GM21528 (cell line): ENCODE measurements around the gene KIAA0319L.

ENCODE experiments used
- ATAC-seq: cut with Tn5 transposase; IDR thresholded peaks from one replicate; pipeline ENCODE4 v1.9.1; 2021; ENCODE audit warnings: mild to moderate bottlenecking, moderate library complexity; ENCODE audit not compliant: unreplicated experiment, low FRiP score

KIAA0319L gene

GRCh38 chr1:35564037-35564883 lies 7.1 kb upstream of the KIAA0319L start:
- no peak for ATAC-seq

- ATAC-seq = no peak
These were observed 6.0 kb upstream of the KIAA0319L start for GRCh38 chr1:35563166-35563565.

- no peak for ATAC-seq
These were observed 4.9 kb upstream of the KIAA0319L start for GRCh38 chr1:35561972-35562680.

GRCh38 chr1:35561297-35561971 lies 4.2 kb upstream of the KIAA0319L start:
- no peak for ATAC-seq

- ATAC-seq = no peak
These were observed 3.3 kb upstream of the KIAA0319L start for GRCh38 chr1:35560256-35561225.

GRCh38 chr1:35559317-35559944 lies 2.2 kb upstream of the KIAA0319L start:
- ATAC-seq = no peak

GRCh38 chr1:35558374-35559316 lies 1.4 kb upstream of the KIAA0319L start:
- ATAC-seq = no peak

- peak; percentile 83 for ATAC-seq
These were observed 589 bp upstream of the KIAA0319L start, which contains the start of gene NCDN for GRCh38 chr1:35557611-35558373. NCDN (plus strand) TSS chr1:35557799; CDS start chr1:35558191, 392 bp downstream.

- ATAC-seq = no peak
These were observed 602 bp downstream of the KIAA0319L start for GRCh38 chr1:35556484-35557117.

GRCh38 chr1:35555601-35556477 lies 1.4 kb downstream of the KIAA0319L start:
- no peak for ATAC-seq

- ATAC-seq = no peak
These were observed 2.0 kb downstream of the KIAA0319L start for GRCh38 chr1:35555212-35555584.

GRCh38 chr1:35554266-35555211 lies 2.7 kb downstream of the KIAA0319L start:
- ATAC-seq = no peak

- ATAC-seq = no peak
These were observed 3.4 kb downstream of the KIAA0319L start for GRCh38 chr1:35553851-35554250.

GRCh38 chr1:35546614-35547013 lies 10.6 kb downstream of the KIAA0319L start:
- ATAC-seq = no peak

- no peak for ATAC-seq
These were observed 12.2 kb downstream of the KIAA0319L start for GRCh38 chr1:35544976-35545375.
